HG03108 (cell line): ENCODE results near the gene WDR7.

ENCODE experiments used
- ATAC-seq: cut with Tn5 transposase; IDR thresholded peaks from one replicate; pipeline ENCODE4 v1.9.1; 2021; ENCODE audit warnings: moderate library complexity; ENCODE audit not compliant: unreplicated experiment

Gene WDR7

DNA sequence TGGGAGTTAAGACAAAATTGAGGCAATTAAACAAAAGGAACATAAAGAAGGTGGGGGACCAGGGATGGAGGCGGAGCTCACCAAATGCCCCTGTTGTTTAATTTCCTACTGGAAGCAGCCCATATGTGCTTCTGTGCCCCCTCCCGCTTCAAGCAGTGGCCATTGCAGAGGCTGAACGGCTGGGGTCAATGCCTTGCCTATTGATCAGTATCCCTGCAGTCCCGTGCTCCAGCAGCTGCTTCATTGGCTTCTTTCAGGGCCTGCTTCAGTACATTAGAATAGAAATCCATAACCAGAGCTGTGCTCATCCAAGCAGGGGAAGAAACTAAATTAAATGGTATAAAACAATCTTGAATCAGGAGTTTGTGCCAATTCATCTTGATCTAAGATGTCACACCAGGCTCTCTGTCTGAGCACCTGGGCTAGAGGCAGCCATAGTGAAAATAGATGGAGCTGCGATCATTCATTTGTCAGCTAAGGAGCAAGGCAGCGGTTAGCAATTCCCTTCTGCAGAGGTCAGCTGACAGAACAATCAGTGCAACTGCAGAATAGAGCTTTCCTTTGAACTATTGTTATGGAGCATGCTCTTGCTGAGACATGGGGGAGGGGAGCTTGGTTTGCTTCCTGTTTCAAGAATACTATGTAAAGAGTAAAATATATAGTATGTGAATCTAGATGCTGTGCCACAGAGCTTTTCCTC lies 222.4 kb downstream of the WDR7 start:
- no peak for ATAC-seq

DNA sequence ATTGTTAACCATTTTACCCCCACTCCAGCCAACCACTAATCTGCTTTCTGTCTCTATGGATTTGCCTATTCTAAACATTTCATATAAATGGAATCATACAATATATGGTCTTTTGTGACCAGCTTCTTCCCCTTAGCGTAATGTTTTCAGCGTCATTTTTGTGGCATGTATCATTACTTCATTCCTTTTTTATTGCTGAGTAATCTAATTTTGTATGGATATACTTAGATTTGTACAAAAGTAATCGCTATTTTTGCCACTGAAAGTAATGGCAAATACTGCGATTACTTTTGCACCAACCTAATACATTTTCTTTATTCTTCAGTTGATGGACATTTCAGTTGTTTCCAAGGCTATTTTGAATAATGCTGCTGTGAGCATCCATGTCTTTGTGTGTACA lies 227.6 kb downstream of the WDR7 start:
- no peak for ATAC-seq

DNA sequence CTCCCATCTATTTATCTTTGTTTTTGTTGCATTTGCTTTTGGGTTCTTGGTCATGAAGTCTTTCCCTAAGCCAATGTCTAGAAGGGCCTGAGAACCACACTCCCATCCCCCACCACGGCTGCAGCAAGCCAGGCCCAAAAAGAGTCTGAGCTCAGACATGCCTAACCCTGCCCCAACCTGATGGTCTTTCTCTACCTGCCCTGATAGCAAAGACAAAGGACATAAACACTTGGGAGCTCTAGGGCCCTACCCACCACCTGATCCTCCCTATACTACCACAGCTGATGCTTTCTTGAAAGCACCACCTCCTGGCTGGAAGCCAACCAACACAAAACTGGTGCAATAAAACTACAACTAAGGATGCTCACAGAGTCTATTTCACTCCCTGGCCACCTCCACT lies 233.4 kb downstream of the WDR7 start:
- ATAC-seq = no peak

GRCh38 chr18:56888978-56889377 lies 237.8 kb downstream of the WDR7 start:
- ATAC-seq = no peak

DNA sequence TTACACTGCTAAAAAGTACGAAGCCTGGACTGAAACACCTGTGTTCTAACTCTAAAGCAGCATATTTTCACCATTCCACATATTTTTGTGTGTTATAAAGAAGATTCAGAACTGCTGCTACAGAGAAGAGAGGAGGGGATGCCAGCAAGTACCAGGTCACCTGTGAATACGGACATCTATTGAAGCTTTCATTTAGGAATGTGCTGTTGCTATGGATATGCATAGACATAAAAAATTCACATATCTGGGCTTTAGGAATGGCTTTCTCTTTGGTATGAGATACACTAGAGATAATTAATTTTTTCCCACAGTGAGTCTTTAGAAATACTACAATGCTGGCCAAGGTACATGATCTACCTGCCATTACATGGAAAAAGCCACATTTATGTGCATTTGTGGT lies 238.5 kb downstream of the WDR7 start:
- ATAC-seq = no peak

- ATAC-seq = no peak
These were observed 239.5 kb downstream of the WDR7 start for GRCh38 chr18:56890632-56891031.

DNA sequence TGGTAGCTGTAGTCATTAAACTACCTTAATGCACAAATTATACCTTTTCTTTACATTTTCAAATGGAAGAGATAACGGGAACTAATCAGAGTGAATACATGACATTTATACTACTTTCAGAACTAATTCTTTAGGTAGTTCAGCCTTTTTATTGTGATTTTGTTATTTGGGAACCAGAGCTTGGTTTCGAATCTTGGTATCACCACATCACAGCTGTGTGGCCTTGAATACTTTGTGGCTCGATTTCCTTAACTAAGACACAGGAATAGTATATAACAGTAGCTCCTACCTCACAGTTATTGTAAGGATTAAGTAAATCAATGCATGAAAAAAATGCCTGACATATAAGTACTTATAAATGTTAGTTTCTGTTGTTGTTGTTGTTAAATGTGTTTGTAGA lies 240.0 kb downstream of the WDR7 start:
- no peak for ATAC-seq

GRCh38 chr18:56891870-56892269 lies 240.7 kb downstream of the WDR7 start:
- ATAC-seq = no peak

DNA sequence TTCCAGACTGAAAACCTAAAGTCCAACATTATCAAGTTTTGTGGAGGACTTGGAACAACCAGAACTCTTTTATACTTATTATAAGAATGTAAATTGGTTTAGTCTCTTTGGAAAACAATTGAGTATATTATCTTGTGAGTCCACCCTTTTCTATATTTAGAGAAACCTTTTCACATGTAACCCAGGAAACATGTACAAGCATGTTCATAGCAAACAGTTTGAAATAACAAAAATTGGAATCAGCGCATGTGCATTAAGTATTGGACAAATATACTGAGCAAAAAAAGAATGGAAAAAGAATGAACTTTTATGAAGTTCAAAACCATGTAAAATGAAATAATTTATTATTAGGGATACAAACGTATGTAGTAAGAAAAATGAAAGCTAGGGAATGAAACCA lies 246.0 kb downstream of the WDR7 start:
- no peak for ATAC-seq

- ATAC-seq = no peak
These were observed 248.5 kb downstream of the WDR7 start for GRCh38 chr18:56899660-56900059.

- no peak for ATAC-seq
These were observed 249.3 kb downstream of the WDR7 start for GRCh38 chr18:56900195-56901094.

- no peak for ATAC-seq
These were observed 250.8 kb downstream of the WDR7 start for GRCh38 chr18:56901919-56902318.

DNA sequence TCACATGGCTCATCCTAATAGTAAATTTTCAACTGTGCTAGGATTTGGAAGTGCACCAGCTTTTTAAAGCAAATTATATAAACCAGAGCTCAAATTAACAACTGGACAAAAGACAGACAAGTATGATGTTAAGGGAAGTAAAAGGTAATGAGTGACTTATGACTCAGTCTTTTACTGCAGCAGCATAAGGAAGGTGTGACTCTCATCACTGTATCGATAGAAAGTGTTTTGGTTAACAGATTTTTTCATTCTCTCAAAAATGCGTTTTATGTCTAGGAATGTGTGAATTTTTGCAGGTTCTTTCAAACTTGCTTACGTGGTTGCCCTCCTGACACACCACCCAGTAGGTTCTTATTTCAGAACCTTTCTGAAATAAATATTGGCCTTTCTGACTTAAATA lies 251.5 kb downstream of the WDR7 start:
- ATAC-seq = no peak

- no peak for ATAC-seq
These were observed 252.5 kb downstream of the WDR7 start for GRCh38 chr18:56903686-56904085.

- no peak for ATAC-seq
These were observed 256.6 kb downstream of the WDR7 start for GRCh38 chr18:56907771-56908170.

- no peak for ATAC-seq
These were observed 259.1 kb downstream of the WDR7 start for GRCh38 chr18:56910237-56910636.

- no peak for ATAC-seq
These were observed 259.8 kb downstream of the WDR7 start for GRCh38 chr18:56910967-56911366.

DNA sequence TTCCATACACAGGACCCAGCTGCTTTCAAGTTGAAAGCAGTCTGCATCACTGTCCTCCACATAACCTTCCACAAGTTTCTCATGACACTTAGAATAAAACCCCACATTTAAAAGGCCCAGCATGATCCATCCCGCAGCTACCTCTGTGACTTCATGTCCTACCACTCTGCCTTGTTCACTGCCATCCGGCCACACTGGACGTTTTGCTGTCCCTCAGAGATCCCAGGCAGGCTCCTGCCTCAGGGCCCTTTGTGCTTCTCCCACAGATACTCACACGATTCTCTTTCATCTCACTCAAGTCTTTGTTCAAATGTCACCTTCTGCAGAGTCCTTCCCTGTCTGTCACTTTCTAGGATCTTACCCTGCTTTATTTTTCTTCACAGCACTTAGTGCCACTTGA lies 262.8 kb downstream of the WDR7 start:
- no peak for ATAC-seq

GRCh38 chr18:56919190-56919589 lies 268.0 kb downstream of the WDR7 start:
- ATAC-seq = no peak

DNA sequence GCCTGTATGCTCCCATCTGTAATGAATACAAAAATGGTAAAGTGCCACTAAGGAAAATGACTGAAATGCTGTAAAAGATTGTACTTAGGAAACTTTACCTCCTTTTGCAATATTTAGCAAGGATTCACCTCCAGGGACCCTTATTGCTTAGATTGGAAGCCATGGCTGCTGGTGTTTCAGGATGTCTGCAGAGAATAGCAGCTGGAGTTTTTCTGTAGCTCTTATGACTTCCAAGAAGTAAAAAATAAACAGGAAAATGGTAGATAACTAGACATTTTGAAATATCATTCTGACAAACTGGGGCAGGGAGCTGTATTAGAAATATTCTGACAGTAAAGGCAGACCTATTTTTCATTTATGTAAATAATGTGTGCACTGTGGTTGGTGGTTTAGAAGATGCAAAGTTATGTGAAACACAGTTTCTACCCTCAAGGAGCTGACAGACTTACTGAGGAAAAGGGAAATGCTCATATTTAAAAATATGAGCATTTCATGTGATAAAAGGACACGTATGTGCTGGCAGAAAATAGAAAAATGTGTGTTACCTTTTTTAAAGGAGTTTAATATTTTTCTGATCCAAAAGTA lies 270.8 kb downstream of the WDR7 start:
- no peak for ATAC-seq

DNA sequence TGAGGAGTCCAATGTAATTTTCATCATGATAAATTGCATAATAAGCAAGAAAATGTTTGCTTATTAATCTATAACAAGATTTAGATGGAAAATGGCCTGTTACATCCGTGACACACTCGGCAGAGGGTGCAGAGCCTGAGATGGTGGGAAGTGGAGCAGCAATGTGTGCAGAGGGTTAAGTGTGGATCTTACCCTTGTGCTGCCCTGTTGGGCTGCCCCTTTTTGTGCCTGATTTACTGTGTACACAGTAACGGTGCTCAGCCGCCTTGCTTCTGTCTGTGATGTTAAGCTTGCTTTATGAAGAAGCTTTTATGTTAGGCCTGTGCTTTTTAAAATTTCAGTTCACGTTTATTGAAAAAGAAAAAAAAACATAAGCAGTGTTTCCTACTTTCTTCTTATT lies 275.6 kb downstream of the WDR7 start:
- ATAC-seq = no peak

DNA sequence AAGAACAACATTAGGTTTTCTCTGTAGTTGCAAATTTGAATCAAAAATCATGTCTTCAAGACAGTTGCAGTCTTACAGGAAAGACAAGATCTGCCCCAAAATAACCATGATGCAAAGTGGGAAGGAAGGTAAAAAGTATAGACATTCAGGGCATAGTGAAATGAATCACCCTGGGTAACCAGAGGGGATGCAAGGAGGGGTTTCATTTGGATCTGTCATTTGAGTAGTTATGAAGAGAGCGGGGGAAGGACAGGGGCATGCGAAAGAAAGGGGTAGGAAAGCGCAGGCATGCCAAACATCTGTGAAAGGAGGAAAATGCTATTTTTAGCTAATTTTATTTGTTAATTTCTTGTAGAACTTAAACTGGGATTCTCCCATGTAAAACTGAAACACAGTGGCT lies 276.6 kb downstream of the WDR7 start:
- no peak for ATAC-seq
